ENCODE measurements around the gene CYP2A6. TPM values are rescaled to one million over a fixed set of nuclear protein-coding genes. Genes with fewer than 3 reads are reported as not detected.
"Not testable (repeated sequence)": the region's sequence is repeated elsewhere in the genome, so short reads cannot be mapped to it uniquely, and the experiment has no call there.

Gene CYP2A6
- total and polyA plus RNA-seq, 2 of the 4 experiments (the other 2 are of a cell fraction): not detected

GRCh38 chr19:40819479-40820234, 30.6 kb downstream of the CYP2A6 start:
- not testable (repeated sequence) for H3K27me3 ChIP-seq (ENCODE audit: control insufficient read depth, insufficient read depth, low read length)
- peak; percentile 30 for DNase-seq

More at GRCh38 chr19:40819479-40820234, 30.6 kb downstream of the CYP2A6 start:
- TF ChIP-seq, protein P1, sequence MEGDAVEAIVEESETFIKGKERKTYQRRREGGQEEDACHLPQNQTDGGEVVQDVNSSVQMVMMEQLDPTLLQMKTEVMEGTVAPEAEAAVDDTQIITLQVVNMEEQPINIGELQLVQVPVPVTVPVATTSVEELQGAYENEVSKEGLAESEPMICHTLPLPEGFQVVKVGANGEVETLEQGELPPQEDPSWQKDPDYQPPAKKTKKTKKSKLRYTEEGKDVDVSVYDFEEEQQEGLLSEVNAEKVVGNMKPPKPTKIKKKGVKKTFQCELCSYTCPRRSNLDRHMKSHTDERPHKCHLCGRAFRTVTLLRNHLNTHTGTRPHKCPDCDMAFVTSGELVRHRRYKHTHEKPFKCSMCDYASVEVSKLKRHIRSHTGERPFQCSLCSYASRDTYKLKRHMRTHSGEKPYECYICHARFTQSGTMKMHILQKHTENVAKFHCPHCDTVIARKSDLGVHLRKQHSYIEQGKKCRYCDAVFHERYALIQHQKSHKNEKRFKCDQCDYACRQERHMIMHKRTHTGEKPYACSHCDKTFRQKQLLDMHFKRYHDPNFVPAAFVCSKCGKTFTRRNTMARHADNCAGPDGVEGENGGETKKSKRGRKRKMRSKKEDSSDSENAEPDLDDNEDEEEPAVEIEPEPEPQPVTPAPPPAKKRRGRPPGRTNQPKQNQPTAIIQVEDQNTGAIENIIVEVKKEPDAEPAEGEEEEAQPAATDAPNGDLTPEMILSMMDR (conservative IDR thresholded peaks at IDR 0.05; ENCODE audit: low read depth, low read length): peak; percentile 71
- TF ChIP-seq SMC3 (IDR thresholded peaks at IDR 0.05; ENCODE audit: low read depth, low read length): peak; percentile 57; the same call in 1 of the 2 replicates
- peak; percentile 62 for TF ChIP-seq RAD21 (IDR thresholded peaks at IDR 0.05; ENCODE audit: low read length)
- H2AK9ac ChIP-seq (replicated peaks; ENCODE audit: low read depth, low read length, poor library complexity); BruUV-seq (replicated peaks); H3K9me1 ChIP-seq (ENCODE audit: insufficient read depth, low read length); H4K20me1 ChIP-seq (ENCODE audit: insufficient read depth, low read length); H3K79me1 ChIP-seq (ENCODE audit: low read depth in 1 of 2, low read length in 2 of 2); H3K23ac ChIP-seq (ENCODE audit: low read depth, low read length); H3K4me3 ChIP-seq (ENCODE audit: insufficient read depth, low read depth, low read length); H2BK15ac ChIP-seq (ENCODE audit: low read depth, low read length); H3K36me3 ChIP-seq (ENCODE audit: control insufficient read depth, insufficient read depth, low read length); H4K5ac ChIP-seq (ENCODE audit: low read depth, low read length); H3K9ac ChIP-seq (ENCODE audit: low read depth, low read length); H2BK20ac ChIP-seq (ENCODE audit: low read depth, low read length); intact Hi-C loops (cut with micrococcal nuclease); H3K9me3 ChIP-seq (ENCODE audit: control insufficient read depth, insufficient read depth, low read length); H3K18ac ChIP-seq (ENCODE audit: low read depth, low read length); H3K56ac ChIP-seq (ENCODE audit: extremely low read depth, insufficient read depth, low read length); POLR2A ChIA-PET (ENCODE audit: unreplicated experiment); H4K8ac ChIP-seq (ENCODE audit: low read depth in 2 of 2, low read length in 2 of 2); H2BK5ac ChIP-seq (ENCODE audit: low read depth, low read length, poor library complexity, severe bottlenecking); H2BK120ac ChIP-seq (ENCODE audit: low read depth, low read length); H4K91ac ChIP-seq (ENCODE audit: insufficient read depth, low read depth, low read length); H3K27ac ChIP-seq (ENCODE audit: insufficient read depth, low read length); H2AFZ ChIP-seq (replicated peaks; ENCODE audit: low read length, poor library complexity); in situ Hi-C loops (cut with MboI; ENCODE audit: low sequenced_read_pairs); H3K4me2 ChIP-seq (ENCODE audit: low read depth, low read length); dilution Hi-C loops (cut with HindIII; ENCODE audit: low sequenced_read_pairs, unreplicated experiment); H3K14ac ChIP-seq (replicated peaks; ENCODE audit: low read depth, low read length); H3K4ac ChIP-seq (ENCODE audit: low read depth, low read length): not testable (repeated sequence)
- Histone ChIP-seq H3K4me1 (ENCODE audit: control insufficient read depth, insufficient read depth, low read length) (peaks cover 13% of the 10 kb centered on the region), H2AK5ac (ENCODE audit: low read depth, low read length) (peak overlapping the region; percentile 59; the same call in 1 of the 2 replicates)
- CTCF ChIA-PET: interaction anchor here (0.7 to 3.0 kb wide), 3 partner anchors 157 to 622 kb away, joined by 3 to 10 read pairs (median 4); no protein-coding TSS in a partner anchor
- ATAC-seq (ENCODE audit: low read depth): peak; percentile 58
- no CpG with 5 or more reads among the region's 6 CpGs for WGBS, 2 experiments (ENCODE audit: extremely low coverage in 2 of 2, insufficient read length in 1 of 2)

Data from IMR-90 (cell line).